B cell (primary cell): ENCODE measurements around the gene CYTH3. TPM values are rescaled to one million over a fixed set of nuclear protein-coding genes. Genes with fewer than 3 reads are reported as not detected.

Experiments
- ATAC-seq: fragments of 200-7000 bp; cut with Tn5 transposase; one replicate; pipeline ENCODE4 v1.10.0; 2021; ENCODE audit warnings: low read depth, mild to moderate bottlenecking, moderate number of reproducible peaks, moderate library complexity
- CTCF ChIA-PET: fragments of 350-600 bp; sonication (Branson Sonifier 250); formaldehyde crosslinking; loops from one replicate; lab custom pipeline; 2021; ENCODE audit warnings: antibody characterized with exemption, inconsistent platforms; lab: Charles Lee
- POLR2A ChIA-PET: fragments of 350-600 bp; sonication (Branson Sonifier 250); formaldehyde crosslinking; loops from one replicate; lab custom pipeline; 2021; ENCODE audit warnings: antibody characterized with exemption; lab: Charles Lee
- DNase-seq: peaks from one replicate; pipeline ENCODE4 v3.0.0; 2013
- H2AFZ ChIP-seq: 2 replicates; pipeline ENCODE4 v1.6.1; 2012; ENCODE audit warnings: mild to moderate bottlenecking, low read depth, low read length; ENCODE audit not compliant: insufficient read depth, poor library complexity, severe bottlenecking
- H3K27ac ChIP-seq, 2 donors: 1 replicate in 1 of 2; 2 replicates in 1 of 2; pipeline ENCODE4 v1.5.1; 2012 to 2013; ENCODE audit warnings: low read length in 2 of 2, mild to moderate bottlenecking in 2 of 2, moderate library complexity in 1 of 2
- H3K27me3 ChIP-seq, 4 experiments: fragments of 200-600 bp in 1 of 4; sonication (generic) in 1 of 4; replicated peaks in 1 of 4; 1 replicate in 2 of 4; 2 replicates in 2 of 4; pipeline versions ENCODE4 v1.6.1 to v1.7.0; 2013 to 2016; ENCODE audit warnings: low read length in 3 of 4, mild to moderate bottlenecking in 2 of 4, mixed read lengths in 1 of 4, moderate library complexity in 1 of 4; ENCODE audit not compliant: insufficient read depth in 4 of 4, control insufficient read depth in 3 of 4; ENCODE audit errors: control extremely low read depth in 1 of 4
- H3K36me3 ChIP-seq, 2 experiments: replicated peaks in 1 of 2; 1 replicate in 1 of 2; 2 replicates in 1 of 2; pipeline versions ENCODE4 v1.6.1 to v1.7.1; 2013; ENCODE audit warnings: low read length in 1 of 2; ENCODE audit not compliant: insufficient read depth in 2 of 2, control insufficient read depth in 1 of 2; ENCODE audit errors: control extremely low read depth in 1 of 2, extremely low read depth in 1 of 2
- H3K4me1 ChIP-seq, 2 donors: fragments of 200-600 bp in 1 of 2; sonication (generic) in 1 of 2; 1 replicate in 1 of 2; 2 replicates in 1 of 2; pipeline versions ENCODE4 v1.5.1 to v1.6.1; 2013 to 2017; ENCODE audit warnings: low read length in 2 of 2; ENCODE audit not compliant: control insufficient read depth in 2 of 2, insufficient read depth in 2 of 2
- H3K4me2 ChIP-seq: replicated peaks from 2 replicates; pipeline ENCODE3; 2012; ENCODE audit warnings: mild to moderate bottlenecking, low read depth, low read length; ENCODE audit not compliant: poor library complexity, severe bottlenecking
- H3K4me3 ChIP-seq, 5 experiments: fragments of 200-600 bp in 1 of 5; sonication (generic) in 1 of 5; 1 replicate in 3 of 5; 2 replicates in 2 of 5; pipeline versions ENCODE4 v1.5.1 to v1.7.0; 2011 to 2016; ENCODE audit warnings: low read length in 4 of 5, mild to moderate bottlenecking in 4 of 5, low read depth in 2 of 5, control low read depth in 1 of 5, moderate library complexity in 1 of 5; ENCODE audit not compliant: insufficient read depth in 1 of 5; ENCODE audit errors: control extremely low read depth in 1 of 5, extremely low read depth in 1 of 5
- H3K79me2 ChIP-seq: fragments of 200-600 bp; sonication (generic); one replicate; pipeline ENCODE4 v1.6.0; 2016; ENCODE audit warnings: low read length; ENCODE audit not compliant: control insufficient read depth, insufficient read depth
- H3K9ac ChIP-seq: fragments of 200-600 bp; sonication (generic); 2 replicates; pipeline ENCODE4 v1.6.1; 2017; ENCODE audit warnings: mild to moderate bottlenecking, low read length, moderate library complexity
- H3K9me3 ChIP-seq, 3 donors: one replicate each; pipeline versions ENCODE4 v1.6.1 to v1.7.1; 2013; ENCODE audit warnings: low read length in 2 of 3; ENCODE audit not compliant: control insufficient read depth in 2 of 3, insufficient read depth in 1 of 3; ENCODE audit errors: control extremely low read depth in 1 of 3
- H4K20me1 ChIP-seq: 2 replicates; pipeline ENCODE4 v1.6.0; 2012; ENCODE audit warnings: mild to moderate bottlenecking, low read length; ENCODE audit not compliant: insufficient read depth, control insufficient read depth, poor library complexity, severe bottlenecking
- H3K27ac Mint-ChIP-seq: one replicate; pipeline ENCODE4 v1.8.0; 2021; ENCODE audit warnings: mixed read lengths
- H3K27me3 Mint-ChIP-seq: one replicate; pipeline ENCODE4 v1.8.0; 2021; ENCODE audit warnings: mixed read lengths
- H3K4me1 Mint-ChIP-seq: one replicate; pipeline ENCODE4 v1.8.0; 2021; ENCODE audit warnings: mixed read lengths
- H3K4me3 Mint-ChIP-seq: one replicate; pipeline ENCODE4 v1.8.0; 2021; ENCODE audit warnings: mixed read lengths
- H3K9me3 Mint-ChIP-seq: one replicate; pipeline ENCODE4 v1.8.0; 2022; ENCODE audit warnings: mixed read lengths; ENCODE audit not compliant: insufficient read depth
- CTCF ChIP-seq: fragments of 200-600 bp; IDR thresholded peaks from one replicate; pipeline ENCODE4 v1.8.0; 2022; ENCODE audit warnings: antibody characterized with exemption, mild to moderate bottlenecking
- EZH2 ChIP-seq: IDR thresholded peaks from 2 replicates; pipeline ENCODE4 v1.6.1; 2012; ENCODE audit warnings: borderline replicate concordance, low read depth, mild to moderate bottlenecking, moderate library complexity, low read length; ENCODE audit not compliant: insufficient read depth, poor library complexity, severe bottlenecking
- WGBS: methylation state at CpG from one replicate; pipeline ENCODE4 v1.1.5; 2013; ENCODE audit warnings: missing lambda C conversion rate; ENCODE audit not compliant: insufficient coverage; 5-methylcytosine and 5-hydroxymethylcytosine counted together
- intact Hi-C: fragments of 100-400 bp; cut with micrococcal nuclease; formaldehyde crosslinking; loops from one replicate; pipeline ENCODE4 v1.10.0; 2022
- polyA plus RNA-seq: library from polyadenylated mRNA; depleted of rRNA; stranded (reverse); fragments of >200 nt; gene quantifications from 2 replicates; pipeline ENCODE4 v1.2.3, GENCODE V29; 2012
- total RNA-seq, 2 donors: library from RNA; stranded (reverse); fragments of 120-200 nt in 1 of 2; gene quantifications; 1 replicate in 1 of 2; 2 replicates in 1 of 2; pipeline versions ENCODE4 v1.2.3 to v1.2.4, GENCODE V29; 2013 to 2022

Gene CYTH3
- total and polyA plus RNA-seq, 2 donors (not counting 1 experiment from before 2014, with no cell fraction given): 5.2 to 11.3 TPM

DNA sequence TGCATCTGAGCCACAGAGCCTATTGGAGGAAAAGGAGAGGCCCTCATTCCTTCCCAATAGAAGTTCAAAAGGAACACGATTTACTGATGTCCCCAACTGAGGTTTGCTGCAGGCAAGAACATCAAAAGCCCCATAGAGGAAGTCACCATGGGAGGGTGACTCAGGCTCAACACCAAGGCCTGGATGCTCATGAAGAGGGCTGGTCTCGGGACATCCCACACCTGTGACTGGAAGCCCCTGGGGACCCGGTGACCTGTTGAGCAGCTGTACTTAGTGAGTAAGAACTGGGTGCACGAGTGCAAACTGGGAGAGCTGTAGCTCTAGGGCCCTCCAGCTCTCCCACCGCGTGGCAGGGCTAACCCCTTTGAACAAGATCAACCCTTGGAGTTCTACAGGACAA lies 38.0 kb downstream of the CYTH3 start:
- peak; percentile 11 for DNase-seq
- no peaks in the 10 kb centered on the region for H3K36me3 ChIP-seq

DNA sequence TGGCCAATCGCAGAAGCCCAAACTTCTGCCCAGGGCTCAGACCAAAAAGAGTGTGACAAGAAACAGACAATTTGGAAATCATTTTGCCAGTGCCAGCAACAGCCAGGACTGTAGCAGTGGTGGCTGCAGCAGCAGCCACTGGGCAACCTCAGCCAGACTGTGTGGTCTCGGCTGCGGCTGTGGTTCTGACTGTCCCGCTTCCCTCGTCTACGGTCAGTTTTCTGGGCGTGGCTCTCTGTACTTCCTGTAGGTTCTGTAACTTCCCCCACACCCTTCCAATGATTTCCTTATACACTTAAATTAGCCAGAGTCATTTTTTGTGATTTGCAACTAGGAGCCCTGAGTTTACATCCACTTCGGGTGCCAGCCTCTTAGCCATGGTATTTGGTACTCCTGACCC lies 39.9 kb downstream of the CYTH3 start:
- intact Hi-C loops: loop anchor here (5.0 kb wide), 1 partner anchor 40 kb away; the partner anchor contains the start of gene CYTH3
- no peak for ATAC-seq
- ChIA-PET CTCF (no interaction called here), POLR2A (no interaction called here)
- peak overlapping the region; percentile 61 for H2AFZ ChIP-seq
- H3K4me1 Mint-ChIP-seq: peaks cover 48% of the 10 kb centered on the region
- peak overlapping the region in 3 of 5 experiments; percentile 2 to 33 (median 24) for H3K4me3 ChIP-seq
- no peaks in the 10 kb centered on the region for H4K20me1 ChIP-seq
- peaks cover 11% of the 10 kb centered on the region for H3K79me2 ChIP-seq
- no peaks in the 10 kb centered on the region for H3K9me3 ChIP-seq
- H3K4me2 ChIP-seq: peak overlapping the region; percentile 61
- DNase-seq: peak; percentile 12
- 14% methylated on average over 8 of the region's 8 CpGs for WGBS
- H3K4me1 ChIP-seq: peaks cover 32 to 33% of the 10 kb centered on the region in 2 donors
- TF ChIP-seq CTCF (no peak), EZH2 (no peak)
- H3K27me3 Mint-ChIP-seq: no peaks in the 10 kb centered on the region
- H3K4me3 Mint-ChIP-seq: peak overlapping the region; percentile 47
- no peaks in the 10 kb centered on the region for H3K36me3 ChIP-seq
- no peak overlapping the region for H3K27ac ChIP-seq
- no peak overlapping the region for H3K27ac Mint-ChIP-seq
- H3K9me3 Mint-ChIP-seq: no peaks in the 10 kb centered on the region
- peak overlapping the region; percentile 45 for H3K9ac ChIP-seq
- H3K27me3 ChIP-seq: no peaks in the 10 kb centered on the region

More for the DNA sequence above, 38.0 kb downstream of the CYTH3 start:
- Histone ChIP-seq H3K9ac (no peak overlapping the region), H4K20me1 (no peaks in the 10 kb centered on the region), H2AFZ (no peak overlapping the region), H3K4me2 (no peak overlapping the region), H3K27ac (no peak overlapping the region), H3K79me2 (peaks cover 17% of the 10 kb centered on the region), H3K9me3 (no peaks in the 10 kb centered on the region), H3K4me1 (peaks cover 20 to 22% of the 10 kb centered on the region in 2 donors), H3K4me3 (no peak overlapping the region), H3K27me3 (no peaks in the 10 kb centered on the region)
- WGBS: 59% methylated on average over 5 of the region's 6 CpGs
- H3K9me3 Mint-ChIP-seq: no peaks in the 10 kb centered on the region
- TF ChIP-seq EZH2: no peak
- TF ChIP-seq CTCF: no peak
- peak; percentile 56 for ATAC-seq
- H3K27ac Mint-ChIP-seq: no peak overlapping the region
- ChIA-PET POLR2A (interaction anchor here (0.6 kb wide), 1 partner anchor 178 kb away, joined by 6 read pairs; no protein-coding TSS in a partner anchor), CTCF (no interaction called here)
- intact Hi-C loops: loop anchor here (5.0 kb wide), 1 partner anchor 38 kb away; the partner anchor contains the start of gene CYTH3
- H3K27me3 Mint-ChIP-seq: no peaks in the 10 kb centered on the region
- peaks cover 35% of the 10 kb centered on the region for H3K4me1 Mint-ChIP-seq
- no peak overlapping the region for H3K4me3 Mint-ChIP-seq
